H1 (cell line): Measurements from ENCODE around the gene ABHD14A. TPM values are rescaled to one million over a fixed set of nuclear protein-coding genes. Genes with fewer than 3 reads are reported as not detected.

Experiments
- CTCF ChIA-PET: fragments of 300-600 bp; sonication (Branson Sonifier 250); formaldehyde crosslinking; loops from one replicate; lab custom pipeline; 2021; ENCODE audit not compliant: partially characterized antibody; lab: Charles Lee
- POLR2A ChIA-PET: fragments of 300-600 bp; sonication (Branson Sonifier 250); formaldehyde crosslinking; loops from one replicate; lab custom pipeline; 2021; ENCODE audit warnings: inconsistent platforms; ENCODE audit not compliant: partially characterized antibody; lab: Charles Lee
- DNase-seq, 2 experiments: peaks; one replicate each; pipeline versions ENCODE4 v3.0.0 to v3.0.0-alpha.2; 2010 to 2022; ENCODE audit warnings: low spot score in 2 of 2, low read depth in 1 of 2, mixed read lengths in 1 of 2
- FAIRE-seq: peaks from 2 replicates; lab custom pipeline; 2011; peaks lifted over from hg19 to GRCh38; lab: Jason Lieb, UNC
- H2AFZ ChIP-seq: 2 replicates; pipeline ENCODE4 v1.8.1; 2012; ENCODE audit warnings: low read length, inconsistent platforms
- H2AK5ac ChIP-seq: 2 replicates; pipeline ENCODE4 v1.6.1; 2013; ENCODE audit warnings: low read depth, low read length
- H2BK120ac ChIP-seq: replicated peaks from 2 replicates; pipeline ENCODE3; 2013; ENCODE audit warnings: low read depth, low read length, inconsistent platforms
- H2BK12ac ChIP-seq: 2 replicates; pipeline ENCODE4 v1.6.1; 2013; ENCODE audit warnings: low read depth, low read length
- H2BK15ac ChIP-seq: 2 replicates; pipeline ENCODE4 v1.6.1; 2013; ENCODE audit warnings: low read length
- H2BK20ac ChIP-seq: 2 replicates; pipeline ENCODE4 v1.6.1; 2013; ENCODE audit warnings: low read length
- H2BK5ac ChIP-seq: 2 replicates; pipeline ENCODE4 v1.6.1; 2013; ENCODE audit warnings: low read depth, low read length
- H3K14ac ChIP-seq: 2 replicates; pipeline ENCODE4 v1.6.1; 2013; ENCODE audit warnings: inconsistent platforms; ENCODE audit not compliant: insufficient read length
- H3K18ac ChIP-seq: 2 replicates; pipeline ENCODE4 v1.6.1; 2013; ENCODE audit warnings: low read length; ENCODE audit errors: extremely low read depth
- H3K23ac ChIP-seq: 2 replicates; pipeline ENCODE4 v1.6.1; 2013; ENCODE audit warnings: inconsistent platforms; ENCODE audit not compliant: insufficient read length
- H3K23me2 ChIP-seq: 2 replicates; pipeline ENCODE4 v1.6.1; 2013; ENCODE audit warnings: low read depth, low read length
- H3K27ac ChIP-seq: 2 replicates; pipeline ENCODE4 v1.6.1; 2011; ENCODE audit warnings: low read depth, low read length, inconsistent platforms
- H3K27me3 ChIP-seq, 4 experiments: replicated peaks in 1 of 4; 1 replicate in 1 of 4; 2 replicates in 3 of 4; pipeline versions ENCODE4 v1.6.1 to v1.8.1; 2011 to 2013; ENCODE audit warnings: low read length in 3 of 4, mild to moderate bottlenecking in 3 of 4, inconsistent platforms in 2 of 4, mixed read lengths in 2 of 4, moderate library complexity in 1 of 4; ENCODE audit not compliant: control insufficient read depth in 3 of 4, insufficient read depth in 3 of 4; ENCODE audit errors: extremely low read depth in 1 of 4
- H3K36me3 ChIP-seq, 4 experiments: 2 replicates each; pipeline versions ENCODE4 v1.6.1 to v1.8.1; 2011 to 2013; ENCODE audit warnings: mild to moderate bottlenecking in 4 of 4, low read length in 3 of 4, moderate library complexity in 2 of 4, control low read depth in 1 of 4, inconsistent platforms in 1 of 4; ENCODE audit not compliant: insufficient read depth in 4 of 4, control insufficient read depth in 2 of 4
- H3K4ac ChIP-seq: replicated peaks from 2 replicates; pipeline ENCODE3; 2013; ENCODE audit warnings: low read length, low read depth, mixed read lengths, inconsistent platforms; ENCODE audit not compliant: insufficient read length
- H3K4me1 ChIP-seq, 4 experiments: replicated peaks in 1 of 4; 1 replicate in 1 of 4; 2 replicates in 3 of 4; pipeline versions ENCODE4 v1.6.1 to v1.8.1; 2011 to 2013; ENCODE audit warnings: low read length in 3 of 4, inconsistent platforms in 2 of 4, mixed read lengths in 1 of 4; ENCODE audit not compliant: insufficient read depth in 4 of 4, control insufficient read depth in 3 of 4
- H3K4me2 ChIP-seq, 2 experiments: 2 replicates each; pipeline versions ENCODE4 v1.6.1 to v1.8.1; 2011 to 2013; ENCODE audit warnings: low read depth in 2 of 2, low read length in 2 of 2, control low read depth in 1 of 2, inconsistent platforms in 1 of 2, mild to moderate bottlenecking in 1 of 2; ENCODE audit not compliant: insufficient read depth in 1 of 2
- H3K4me3 ChIP-seq, 4 experiments: fragments of 200-600, 300-600 bp in 1 of 4; sonication (generic), shearing (Covaris generic), sonication (Bioruptor Twin) in 1 of 4; 2 replicates each; pipeline versions ENCODE4 v1.5.1 to v1.8.1; 2011 to 2016; ENCODE audit warnings: low read length in 4 of 4, low read depth in 3 of 4, control low read depth in 2 of 4, inconsistent platforms in 2 of 4, mild to moderate bottlenecking in 2 of 4, mixed read lengths in 1 of 4, moderate library complexity in 1 of 4; ENCODE audit not compliant: insufficient read depth in 2 of 4; ENCODE audit errors: extremely low read depth in 1 of 4
- H3K56ac ChIP-seq: replicated peaks from 2 replicates; pipeline ENCODE3; 2013; ENCODE audit warnings: low read depth, mild to moderate bottlenecking, mixed read lengths, low read length, inconsistent platforms; ENCODE audit not compliant: insufficient read length
- H3K79me1 ChIP-seq: 2 replicates; pipeline ENCODE4 v1.6.1; 2013; ENCODE audit warnings: low read depth, low read length, control low read depth
- H3K79me2 ChIP-seq, 2 experiments: 2 replicates each; pipeline versions ENCODE4 v1.6.1 to v1.8.1; 2012 to 2013; ENCODE audit warnings: low read length in 2 of 2, mild to moderate bottlenecking in 2 of 2, inconsistent platforms in 1 of 2; ENCODE audit not compliant: insufficient read depth in 2 of 2, control insufficient read depth in 1 of 2
- H3K9ac ChIP-seq, 4 experiments: replicated peaks in 1 of 4; 1 replicate in 1 of 4; 2 replicates in 3 of 4; pipeline versions ENCODE4 v1.6.1 to v1.8.1; 2011 to 2013; ENCODE audit warnings: low read depth in 3 of 4, low read length in 3 of 4, control low read depth in 2 of 4, mild to moderate bottlenecking in 2 of 4, moderate library complexity in 2 of 4, inconsistent platforms in 1 of 4; ENCODE audit errors: extremely low read depth in 1 of 4
- H3K9me3 ChIP-seq, 2 experiments: 2 replicates each; pipeline versions ENCODE4 v1.6.1 to v1.8.1; 2012 to 2013; ENCODE audit warnings: mild to moderate bottlenecking in 2 of 2, moderate library complexity in 2 of 2, control low read depth in 1 of 2, inconsistent platforms in 1 of 2, low read depth in 1 of 2, low read length in 1 of 2, mixed read lengths in 1 of 2; ENCODE audit not compliant: insufficient read depth in 2 of 2
- H4K20me1 ChIP-seq, 2 experiments: replicated peaks in 1 of 2; 2 replicates each; pipeline versions ENCODE3 to v1.8.1; 2011 to 2013; ENCODE audit warnings: inconsistent platforms in 2 of 2, low read length in 2 of 2, mild to moderate bottlenecking in 1 of 2; ENCODE audit not compliant: insufficient read depth in 2 of 2, control insufficient read depth in 1 of 2
- H4K5ac ChIP-seq: 2 replicates; pipeline ENCODE4 v1.6.1; 2013; ENCODE audit warnings: low read length, low read depth, mixed read lengths, inconsistent platforms; ENCODE audit not compliant: insufficient read length
- H4K8ac ChIP-seq: 2 replicates; pipeline ENCODE4 v1.8.0; 2013; ENCODE audit warnings: mild to moderate bottlenecking, moderate library complexity, low read length, inconsistent platforms; ENCODE audit not compliant: insufficient read depth; ENCODE audit errors: extremely low read depth
- H4K91ac ChIP-seq: replicated peaks from 2 replicates; pipeline ENCODE3; 2013; ENCODE audit warnings: low read length, mixed read lengths, inconsistent platforms; ENCODE audit not compliant: insufficient read length
- CREB1 ChIP-seq: IDR thresholded peaks from 2 replicates; pipeline ENCODE4 v1.6.1; 2012; ENCODE audit warnings: inconsistent platforms
- KDM5A ChIP-seq: fragments of 200-600 bp; IDR thresholded peaks from 2 replicates; pipeline ENCODE4 v1.7.1; 2012; ENCODE audit warnings: mild to moderate bottlenecking, low read length, inconsistent platforms, mixed read lengths
- RXRA ChIP-seq: IDR thresholded peaks from 2 replicates; pipeline ENCODE4 v1.6.1; 2011; ENCODE audit warnings: low read depth, mild to moderate bottlenecking, low read length, moderate library complexity; ENCODE audit not compliant: insufficient read depth
- SUZ12 ChIP-seq: fragments of 200-600 bp; sonication (generic); IDR thresholded peaks from 2 replicates; pipeline ENCODE4 v1.6.1; 2012; ENCODE audit warnings: mild to moderate bottlenecking, inconsistent platforms, low read length, moderate library complexity, mixed read lengths
- YY1 ChIP-seq: IDR thresholded peaks from 2 replicates; pipeline ENCODE4 v1.6.1; 2011; ENCODE audit warnings: low read depth, mild to moderate bottlenecking, low read length
- ZNF274 ChIP-seq: IDR thresholded peaks from 2 replicates; pipeline ENCODE4 v1.7.0; 2012; ENCODE audit warnings: low read length, borderline replicate concordance; ENCODE audit errors: extremely low read depth
- WGBS, 2 experiments: shearing (Covaris generic) in 1 of 2; methylation state at CpG; one replicate each; pipeline versions ENCODE4 v1.1.6 to v1.1.7; 2013 to 2015; ENCODE audit warnings: low lambda C conversion rate in 2 of 2, mixed read lengths in 2 of 2, inconsistent platforms in 1 of 2, low coverage in 1 of 2, missing lambda C conversion rate in 1 of 2; ENCODE audit not compliant: insufficient replicate concordance in 2 of 2, insufficient coverage in 1 of 2, insufficient read length in 1 of 2; ENCODE audit errors: extremely low coverage in 1 of 2, missing lambda C conversion rate in 1 of 2; 5-methylcytosine and 5-hydroxymethylcytosine counted together
- polyA plus RNA-seq, 7 experiments: library from polyadenylated mRNA; depleted of rRNA in 3 of 7; stranded (reverse) in 5 of 7; unstranded in 2 of 7; fragments of >200 nt in 5 of 7; fragments of 200-250 nt in 2 of 7; gene quantifications; 1 replicate in 5 of 7; 2 replicates in 1 of 7; 4 replicates in 1 of 7; pipeline versions ENCODE4 v1.2.1 to v1.2.3, GENCODE V29; 2011 to 2013; ENCODE audit warnings: missing spikeins in 2 of 7, mixed read lengths in 2 of 7
- total RNA-seq: library from RNA; stranded (reverse); fragmentation: NEBNext Ultra II Directional; extraction: Animal tissue kit (Norgen Biotek cat#: 25700); gene quantifications from 2 replicates; pipeline ENCODE4 v1.2.1, GENCODE V29; 2021
- TF ChIP-seq, protein P1 (sequence below): IDR thresholded peaks from 2 replicates; pipeline ENCODE4 v1.6.1; 2011; ENCODE audit warnings: low read depth, mild to moderate bottlenecking, low read length; ENCODE audit not compliant: insufficient read depth
- TF ChIP-seq, protein P2 (sequence below): IDR thresholded peaks from 2 replicates; pipeline ENCODE4 v1.6.1; 2012; ENCODE audit warnings: low read length, inconsistent platforms
- TF ChIP-seq, protein P3 (sequence below): IDR thresholded peaks from 2 replicates; pipeline ENCODE4 v1.6.1; 2011; ENCODE audit warnings: low read length, improper control_type of control experiment

ABHD14A gene
- total and polyA plus RNA-seq, 2 of the 8 experiments (the other 6 are each of a cell fraction or from before 2014, with no cell fraction given): 4.6 to 9.8 TPM

DNA sequence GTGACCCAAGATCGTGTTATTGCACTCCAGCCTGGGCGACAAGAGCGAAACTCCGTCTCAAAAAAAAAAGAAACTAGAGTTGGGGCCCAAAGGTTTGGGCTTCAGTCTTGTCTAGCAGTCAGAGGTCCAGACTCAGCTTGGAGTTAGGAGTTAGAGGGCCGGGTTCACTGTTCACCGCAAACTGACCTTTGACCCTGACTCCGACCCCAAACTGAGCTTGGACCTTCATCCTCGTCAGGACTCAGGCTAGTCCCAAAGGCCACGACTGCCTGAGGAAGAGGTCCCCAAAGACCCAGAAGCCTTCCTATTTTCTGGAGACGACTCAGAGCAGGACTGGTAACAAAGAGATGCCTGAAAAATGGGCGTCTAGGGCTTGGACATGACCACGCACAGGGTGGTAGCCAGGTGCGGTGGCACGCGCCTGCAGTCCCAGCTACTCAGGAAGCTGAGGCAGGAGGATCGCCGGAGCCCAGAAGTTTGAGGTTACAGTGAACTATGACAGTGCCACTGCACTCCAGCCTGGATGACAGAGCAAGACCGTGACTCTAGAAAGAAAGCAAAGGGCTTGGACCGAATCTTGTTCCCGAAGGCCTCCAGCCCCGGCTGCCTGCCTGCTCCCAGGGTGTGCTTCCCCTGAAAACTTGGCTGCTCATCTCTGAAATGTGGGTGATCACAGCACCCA is 43.6 kb downstream of the ABHD14A start:
- Histone ChIP-seq H2AK5ac (no peak overlapping the region; the same call in 1 of the 2 replicates), H4K5ac (no peak overlapping the region), H3K56ac (no peak overlapping the region), H2BK15ac (no peak overlapping the region), H3K27ac (no peak overlapping the region), H4K20me1 (no peaks in the 10 kb centered on the region), H3K4me1 (peaks cover 0 to 5% (median 2%) of the 10 kb centered on the region in 4 experiments; a peak in 4 of 7 replicates), H2BK5ac (no peak overlapping the region), H3K14ac (no peak overlapping the region), H4K91ac (no peak overlapping the region), H3K36me3 (no peaks in the 10 kb centered on the region), H2BK12ac (0 out of 2 replicates have a peak overlapping the region, but pooled peaks have one; percentile 5), H3K27me3 (no peaks in the 10 kb centered on the region), H3K9ac (no peak overlapping the region), H3K18ac (no peak overlapping the region), H2AFZ (no peak overlapping the region), H2BK20ac (no peak overlapping the region), H3K4me2 (no peak overlapping the region), H4K8ac (peak overlapping the region; percentile 81; the same call in 1 of the 2 replicates), H3K23me2 (peaks cover 1% of the 10 kb centered on the region; the same call in 1 of the 2 replicates), H3K23ac (no peak overlapping the region), H3K79me2 (no peaks in the 10 kb centered on the region), H3K4me3 (no peak overlapping the region), H2BK120ac (no peak overlapping the region), H3K79me1 (no peaks in the 10 kb centered on the region), H3K9me3 (no peaks in the 10 kb centered on the region), H3K4ac (no peak overlapping the region)
- FAIRE-seq (no peak), DNase-seq (no peak)
- CTCF ChIA-PET: interaction anchor here (0.6 to 24.7 kb wide), 8 partner anchors 9 to 1467 kb away, joined by 3 to 984 read pairs (median 4); partner anchors contain the start of gene DUSP7
- POLR2A ChIA-PET: interaction anchor here (0.7 to 0.8 kb wide), 2 partner anchors 22 to 186 kb away, joined by 3 to 5 read pairs; no protein-coding TSS in a partner anchor
- WGBS, 2 experiments: 88% methylated on average over 21 of the region's 21 CpGs; no CpG with 5 or more reads in 1 of the 2 experiments
- TF ChIP-seq CREB1 (no peak), ZNF274 (no peak), YY1 (no peak), SUZ12 (no peak), RXRA (no peak), KDM5A (no peak)
- TF ChIP-seq, protein P1, sequence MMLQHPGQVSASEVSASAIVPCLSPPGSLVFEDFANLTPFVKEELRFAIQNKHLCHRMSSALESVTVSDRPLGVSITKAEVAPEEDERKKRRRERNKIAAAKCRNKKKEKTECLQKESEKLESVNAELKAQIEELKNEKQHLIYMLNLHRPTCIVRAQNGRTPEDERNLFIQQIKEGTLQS: no peak
- TF ChIP-seq, protein P2, sequence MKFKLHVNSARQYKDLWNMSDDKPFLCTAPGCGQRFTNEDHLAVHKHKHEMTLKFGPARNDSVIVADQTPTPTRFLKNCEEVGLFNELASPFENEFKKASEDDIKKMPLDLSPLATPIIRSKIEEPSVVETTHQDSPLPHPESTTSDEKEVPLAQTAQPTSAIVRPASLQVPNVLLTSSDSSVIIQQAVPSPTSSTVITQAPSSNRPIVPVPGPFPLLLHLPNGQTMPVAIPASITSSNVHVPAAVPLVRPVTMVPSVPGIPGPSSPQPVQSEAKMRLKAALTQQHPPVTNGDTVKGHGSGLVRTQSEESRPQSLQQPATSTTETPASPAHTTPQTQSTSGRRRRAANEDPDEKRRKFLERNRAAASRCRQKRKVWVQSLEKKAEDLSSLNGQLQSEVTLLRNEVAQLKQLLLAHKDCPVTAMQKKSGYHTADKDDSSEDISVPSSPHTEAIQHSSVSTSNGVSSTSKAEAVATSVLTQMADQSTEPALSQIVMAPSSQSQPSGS: no peak
- TF ChIP-seq, protein P3, sequence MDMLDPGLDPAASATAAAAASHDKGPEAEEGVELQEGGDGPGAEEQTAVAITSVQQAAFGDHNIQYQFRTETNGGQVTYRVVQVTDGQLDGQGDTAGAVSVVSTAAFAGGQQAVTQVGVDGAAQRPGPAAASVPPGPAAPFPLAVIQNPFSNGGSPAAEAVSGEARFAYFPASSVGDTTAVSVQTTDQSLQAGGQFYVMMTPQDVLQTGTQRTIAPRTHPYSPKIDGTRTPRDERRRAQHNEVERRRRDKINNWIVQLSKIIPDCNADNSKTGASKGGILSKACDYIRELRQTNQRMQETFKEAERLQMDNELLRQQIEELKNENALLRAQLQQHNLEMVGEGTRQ: no peak
